GM18861 (cell line): ENCODE measurements around the gene DPYSL5.

Experiments used
- ATAC-seq: cut with Tn5 transposase; IDR thresholded peaks from one replicate; pipeline ENCODE4 v1.9.1; 2021; ENCODE audit not compliant: unreplicated experiment

The DPYSL5 gene

GRCh38 chr2:26843041-26843440 lies 4.9 kb upstream of the DPYSL5 start:
- ATAC-seq, result no peak

DNA sequence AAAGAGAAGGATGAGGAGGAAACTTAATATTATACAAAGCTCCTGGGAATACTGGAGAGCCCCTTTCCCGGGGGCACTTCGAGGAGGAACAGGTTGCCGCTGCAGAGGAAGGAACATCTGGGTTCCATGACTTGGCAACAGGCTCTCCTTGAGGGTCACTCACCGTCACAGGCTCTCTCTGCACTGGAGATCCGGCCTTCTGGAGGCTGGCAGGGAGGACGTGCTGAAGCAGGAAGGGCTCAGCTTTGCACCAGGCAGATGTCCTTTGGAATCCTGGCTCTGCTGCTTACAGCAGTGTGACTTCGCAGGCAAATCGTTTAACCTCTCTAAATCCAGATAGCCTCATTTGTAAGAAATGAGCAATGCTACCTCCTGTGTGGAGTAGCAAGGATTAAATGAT lies 2.9 kb upstream of the DPYSL5 start:
- no peak for ATAC-seq

DNA sequence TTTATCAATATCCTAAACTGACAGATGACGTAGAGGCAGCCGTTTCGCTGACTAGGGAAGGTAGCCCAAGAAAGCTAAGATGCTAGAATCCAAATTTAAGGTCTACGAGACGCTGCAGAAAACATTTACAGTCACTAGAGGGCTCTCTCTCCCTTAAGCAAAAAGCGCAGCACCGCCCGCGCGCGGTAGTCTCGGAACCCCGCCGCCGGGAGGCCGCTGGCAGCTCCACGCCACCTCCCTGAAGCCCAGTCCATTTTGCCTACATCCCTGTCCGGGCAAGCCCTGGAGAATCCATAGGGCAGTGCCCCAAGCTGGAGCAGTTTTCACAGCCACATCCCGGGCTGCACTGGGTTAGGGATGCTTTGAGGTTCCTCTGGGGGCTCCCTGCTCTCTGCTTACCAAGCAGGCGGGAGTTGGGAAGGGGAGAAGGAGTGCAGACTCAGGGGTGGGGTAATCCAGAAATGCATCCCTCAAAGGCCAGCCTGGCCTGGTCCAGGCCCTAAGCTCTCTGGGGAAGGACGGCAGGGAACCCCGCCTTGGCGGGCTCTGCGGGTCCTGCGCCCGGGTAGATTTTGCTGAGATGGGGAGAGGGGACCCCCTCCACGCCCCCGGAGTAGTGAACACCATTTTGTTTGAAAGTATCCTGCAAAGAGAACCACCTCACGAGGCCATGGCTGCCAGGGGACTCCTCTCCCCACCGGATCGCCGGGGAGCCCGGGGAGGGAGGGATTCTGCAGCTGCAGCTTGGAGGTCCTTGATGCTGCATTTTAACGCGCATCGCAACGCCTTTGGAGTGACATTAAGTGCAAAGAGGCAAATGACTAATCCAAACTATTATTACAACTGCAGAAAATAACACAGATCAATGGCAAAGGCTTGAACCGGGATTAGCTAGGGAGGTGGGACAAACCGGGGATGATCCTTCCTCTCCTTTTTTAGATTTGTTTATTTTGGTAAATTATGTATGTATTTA lies 1.3 kb upstream of the DPYSL5 start:
- no peak for ATAC-seq

GRCh38 chr2:26847307-26847654 lies 651 bp upstream of the DPYSL5 start:
- ATAC-seq, result no peak

- ATAC-seq, result no peak
These were observed 564 bp downstream of the DPYSL5 start for GRCh38 chr2:26848336-26849055.

- ATAC-seq, result no peak
These were observed 1.4 kb downstream of the DPYSL5 start for GRCh38 chr2:26849056-26849999.

DNA sequence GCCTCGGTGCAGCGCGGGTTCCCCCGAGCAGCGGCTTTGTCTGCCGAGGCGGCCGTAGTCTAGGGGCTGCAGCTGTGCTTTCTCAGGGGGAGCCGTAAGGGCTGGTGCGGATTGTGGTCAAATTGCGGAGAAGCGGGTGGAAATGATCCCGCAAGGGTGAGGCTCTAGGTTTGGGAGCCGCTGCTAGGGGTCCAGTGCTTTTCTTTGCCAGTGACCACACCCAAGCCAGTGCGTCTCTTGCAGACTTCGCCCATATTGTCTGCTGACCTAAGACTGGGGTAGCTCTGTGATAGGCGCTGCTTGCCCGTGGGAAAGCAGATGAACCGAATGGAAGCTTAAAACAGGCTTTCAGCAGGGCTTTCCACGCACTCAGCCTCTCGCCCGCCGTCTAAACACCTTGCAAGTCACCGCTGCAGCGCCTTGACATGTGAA lies 2.1 kb downstream of the DPYSL5 start:
- ATAC-seq, result no peak

DNA sequence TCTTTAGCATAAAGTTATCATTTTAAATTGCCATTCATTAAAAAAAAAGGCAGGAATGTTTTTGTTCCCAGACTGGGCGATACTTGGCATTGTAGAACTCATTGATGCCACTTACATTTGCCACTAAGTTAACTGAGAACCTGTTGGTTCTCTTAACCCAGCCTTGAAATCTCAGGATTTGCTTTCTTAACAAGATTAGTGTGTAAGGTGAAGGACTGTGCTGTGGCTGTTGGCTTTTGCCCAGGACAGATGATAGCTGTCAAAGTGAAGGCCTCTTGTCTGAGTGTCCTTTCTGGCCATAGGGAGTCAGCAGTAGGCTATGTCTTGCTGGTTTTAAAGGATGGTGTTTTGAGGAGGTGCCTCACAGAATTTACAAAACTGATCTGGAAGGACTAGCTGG lies 2.6 kb downstream of the DPYSL5 start:
- ATAC-seq, result no peak

- ATAC-seq, result no peak
These were observed 4.7 kb downstream of the DPYSL5 start for GRCh38 chr2:26852405-26853306.

- no peak for ATAC-seq
These were observed 5.8 kb downstream of the DPYSL5 start for GRCh38 chr2:26853751-26854150.

DNA sequence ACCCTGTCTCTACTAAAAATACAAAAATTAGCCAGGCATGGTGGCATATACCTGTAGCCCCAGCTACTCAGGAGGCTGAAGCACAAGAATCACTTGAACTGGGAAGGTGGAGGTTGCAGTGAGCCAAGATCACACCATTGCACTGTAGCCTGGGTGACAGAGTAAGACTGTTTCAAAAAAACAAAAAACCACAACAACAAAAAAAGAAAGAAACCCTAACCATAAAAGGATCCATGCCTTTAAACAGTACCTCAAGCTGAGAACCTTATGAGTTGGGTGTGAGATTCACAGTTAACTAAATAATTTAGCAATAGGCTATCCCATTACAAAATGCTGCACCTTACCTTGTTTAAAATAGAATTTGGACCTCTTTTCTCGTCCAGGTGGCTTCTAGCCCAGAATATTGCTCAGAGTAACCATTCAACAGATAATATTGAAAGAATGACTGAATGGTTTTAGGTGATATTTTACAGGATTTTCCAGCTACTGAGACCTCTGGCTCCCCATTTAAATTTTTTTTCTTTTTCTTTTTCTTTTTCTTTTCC lies 6.4 kb downstream of the DPYSL5 start:
- ATAC-seq, result no peak

GRCh38 chr2:26855466-26855865 lies 7.5 kb downstream of the DPYSL5 start:
- ATAC-seq, result no peak

GRCh38 chr2:26859622-26860021 lies 11.7 kb downstream of the DPYSL5 start:
- ATAC-seq, result no peak

- no peak for ATAC-seq
These were observed 12.4 kb downstream of the DPYSL5 start for GRCh38 chr2:26860211-26860850.

GRCh38 chr2:26861610-26862224 lies 13.8 kb downstream of the DPYSL5 start:
- no peak for ATAC-seq

- no peak for ATAC-seq
These were observed 16.3 kb downstream of the DPYSL5 start for GRCh38 chr2:26864226-26864625.

GRCh38 chr2:26864646-26865045 lies 16.7 kb downstream of the DPYSL5 start:
- ATAC-seq, result no peak

DNA sequence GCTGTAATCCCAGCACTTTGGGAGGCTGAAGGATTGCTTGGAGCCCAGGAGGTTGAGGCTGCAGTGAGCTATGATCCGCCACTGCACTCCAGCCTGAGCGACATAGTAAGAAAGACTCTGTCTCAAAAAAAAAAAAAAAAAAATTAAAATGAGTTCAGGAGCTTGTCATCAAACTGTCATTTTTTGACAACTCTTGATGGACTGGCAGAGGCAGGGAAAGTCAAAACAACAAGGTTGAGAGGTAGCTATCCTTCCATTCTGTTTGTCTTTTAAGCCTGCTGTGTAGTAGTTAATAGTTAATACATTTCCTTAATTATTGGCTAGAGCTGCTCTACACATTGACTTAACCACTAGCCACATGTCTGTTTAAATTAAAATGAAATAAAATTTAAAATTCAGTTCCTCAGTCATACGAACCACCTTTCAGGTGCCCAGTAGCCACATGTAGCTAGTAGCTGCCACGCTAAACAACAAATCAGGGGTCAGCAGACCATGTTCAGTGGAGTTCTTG lies 22.7 kb downstream of the DPYSL5 start:
- ATAC-seq, result no peak
